CD4-positive, CD25-positive, alpha-beta regulatory T cell (primary cell): ENCODE data around the gene SGMS1. TPM values are rescaled to one million over a fixed set of nuclear protein-coding genes. Genes with fewer than 3 reads are reported as not detected.

ENCODE experiments used
- ATAC-seq, 2 donors: fragments of 150-1000 bp; cut with Tn5 transposase; one replicate each; pipeline ENCODE4 v1.10.0; 2021; ENCODE audit warnings: low read depth in 2 of 2, moderate number of reproducible peaks in 2 of 2, moderate library complexity in 1 of 2
- DNase-seq, 3 donors: peaks; one replicate each; pipeline versions ENCODE4 v3.0.0 to v3.0.0-alpha.2; 2012 to 2022; ENCODE audit warnings: mixed read lengths in 1 of 3
- H3K27ac ChIP-seq: one replicate; pipeline ENCODE4 v1.7.0; 2013; ENCODE audit warnings: mild to moderate bottlenecking, low read length; ENCODE audit not compliant: insufficient read depth, poor library complexity, severe bottlenecking
- H3K27me3 ChIP-seq: one replicate; pipeline ENCODE4 v1.7.0; 2013; ENCODE audit warnings: low read length; ENCODE audit not compliant: control insufficient read depth, insufficient read depth
- H3K36me3 ChIP-seq: one replicate; pipeline ENCODE4 v1.7.0; 2013; ENCODE audit warnings: mild to moderate bottlenecking, low read length, moderate library complexity; ENCODE audit not compliant: control insufficient read depth, insufficient read depth
- H3K4me1 ChIP-seq: 2 replicates; pipeline ENCODE4 v1.7.0; 2013; ENCODE audit warnings: mild to moderate bottlenecking, low read length; ENCODE audit not compliant: insufficient read depth, control insufficient read depth, poor library complexity, severe bottlenecking
- H3K4me3 ChIP-seq: one replicate; pipeline ENCODE4 v1.7.0; 2013; ENCODE audit warnings: low read depth, mild to moderate bottlenecking, low read length, moderate library complexity
- H3K9me3 ChIP-seq, 2 experiments: 1 replicate in 1 of 2; 2 replicates in 1 of 2; pipeline ENCODE4 v1.7.0; 2013; ENCODE audit warnings: low read length in 2 of 2, mild to moderate bottlenecking in 1 of 2, moderate library complexity in 1 of 2; ENCODE audit not compliant: control insufficient read depth in 2 of 2
- H3K27ac Mint-ChIP-seq, 3 donors: one replicate each; pipeline ENCODE4 v1.8.0; 2020 to 2022; ENCODE audit warnings: mild to moderate bottlenecking in 3 of 3, mixed read lengths in 3 of 3, moderate library complexity in 2 of 3
- H3K27me3 Mint-ChIP-seq: one replicate; pipeline ENCODE4 v1.8.0; 2022; ENCODE audit warnings: mild to moderate bottlenecking, mixed read lengths
- H3K36me3 Mint-ChIP-seq: one replicate; pipeline ENCODE4 v1.8.0; 2020; ENCODE audit warnings: mixed read lengths
- H3K4me1 Mint-ChIP-seq, 4 donors: one replicate each; pipeline ENCODE4 v1.8.0; 2020 to 2022; ENCODE audit warnings: mixed read lengths in 4 of 4, mild to moderate bottlenecking in 1 of 4
- H3K4me3 Mint-ChIP-seq, 4 donors: one replicate each; pipeline ENCODE4 v1.8.0; 2020 to 2022; ENCODE audit warnings: mild to moderate bottlenecking in 4 of 4, mixed read lengths in 4 of 4, moderate library complexity in 3 of 4
- H3K9me3 Mint-ChIP-seq, 7 donors: one replicate each; pipeline ENCODE4 v1.8.0; 2020 to 2022; ENCODE audit warnings: mixed read lengths in 7 of 7, mild to moderate bottlenecking in 3 of 7, moderate library complexity in 2 of 7
- polyA plus RNA-seq, 4 donors: library from polyadenylated mRNA; unstranded; fragments of 300-500 nt; fragmentation: Illumina TruSeq; gene quantifications; one replicate each; pipeline ENCODE4 v1.2.3, GENCODE V29; 2021
- total RNA-seq: library from RNA; stranded (reverse); gene quantifications from one replicate; pipeline ENCODE4 v1.2.3, GENCODE V29; 2022

SGMS1 gene
- total and polyA plus RNA-seq, 5 donors from 2014 or later = 25.7 to 241 (median 33.0) TPM

- H3K9me3 Mint-ChIP-seq = peaks cover 0 to 9% (median 0%) of the 10 kb centered on the region in 7 donors
- ATAC-seq (no peak), DNase-seq (no peak)
- H3K27ac Mint-ChIP-seq = peak overlapping the region in 1 of 3 donors; percentile 6
- H3K27me3 ChIP-seq = no peaks in the 10 kb centered on the region
- H3K4me3 ChIP-seq = no peak overlapping the region
- H3K4me1 ChIP-seq = peaks cover 45% of the 10 kb centered on the region
- H3K4me3 Mint-ChIP-seq = no peak overlapping the region
- no peaks in the 10 kb centered on the region for H3K27me3 Mint-ChIP-seq
- peaks cover 76 to 94% (median 84%) of the 10 kb centered on the region in 4 donors for H3K4me1 Mint-ChIP-seq
- H3K27ac ChIP-seq = no peak overlapping the region
- H3K36me3 ChIP-seq = no peaks in the 10 kb centered on the region
- H3K36me3 Mint-ChIP-seq = peaks cover 14% of the 10 kb centered on the region
- no peaks in the 10 kb centered on the region for H3K9me3 ChIP-seq
Observed at GRCh38 chr10:50577681-50578350, 45.9 kb downstream of the SGMS1 start.

GRCh38 chr10:50577010-50577409 lies 46.7 kb downstream of the SGMS1 start:
- no peaks in the 10 kb centered on the region for H3K27me3 Mint-ChIP-seq
- Histone ChIP-seq H3K4me3 (no peak overlapping the region), H3K27me3 (no peaks in the 10 kb centered on the region), H3K4me1 (peaks cover 46% of the 10 kb centered on the region), H3K36me3 (no peaks in the 10 kb centered on the region), H3K27ac (no peak overlapping the region), H3K9me3 (no peaks in the 10 kb centered on the region)
- H3K36me3 Mint-ChIP-seq = peaks cover 14% of the 10 kb centered on the region
- ATAC-seq = no peak
- H3K9me3 Mint-ChIP-seq = peaks cover 0 to 10% (median 0%) of the 10 kb centered on the region in 7 donors
- peaks cover 78 to 94% (median 85%) of the 10 kb centered on the region in 4 donors for H3K4me1 Mint-ChIP-seq
- H3K4me3 Mint-ChIP-seq = no peak overlapping the region
- no peak overlapping the region for H3K27ac Mint-ChIP-seq
- no peak for DNase-seq

GRCh38 chr10:50576245-50576815 lies 47.4 kb downstream of the SGMS1 start:
- Mint-ChIP-seq H3K4me3 (no peak overlapping the region), H3K36me3 (peaks cover 14% of the 10 kb centered on the region), H3K27me3 (no peaks in the 10 kb centered on the region), H3K4me1 (peaks cover 71 to 92% (median 83%) of the 10 kb centered on the region in 4 donors), H3K9me3 (peaks cover 0 to 10% (median 0%) of the 10 kb centered on the region in 7 donors), H3K27ac (peak overlapping the region in 1 of 3 donors; percentile 59)
- Histone ChIP-seq H3K36me3 (no peaks in the 10 kb centered on the region), H3K4me1 (peaks cover 39% of the 10 kb centered on the region), H3K9me3 (no peaks in the 10 kb centered on the region), H3K27me3 (no peaks in the 10 kb centered on the region), H3K4me3 (no peak overlapping the region), H3K27ac (no peak overlapping the region)
- ATAC-seq (no peak), DNase-seq (no peak)

- Mint-ChIP-seq H3K4me1 (peaks cover 64 to 88% (median 76%) of the 10 kb centered on the region in 4 donors), H3K27ac (peak overlapping the region in 1 of 3 donors; percentile 59), H3K4me3 (no peak overlapping the region), H3K36me3 (peaks cover 14% of the 10 kb centered on the region), H3K27me3 (no peaks in the 10 kb centered on the region), H3K9me3 (peaks cover 0 to 10% (median 0%) of the 10 kb centered on the region in 7 donors)
- no peaks in the 10 kb centered on the region for H3K36me3 ChIP-seq
- H3K4me1 ChIP-seq = peaks cover 32% of the 10 kb centered on the region
- no peaks in the 10 kb centered on the region for H3K27me3 ChIP-seq
- no peak overlapping the region for H3K4me3 ChIP-seq
- H3K27ac ChIP-seq = no peak overlapping the region
- DNase-seq (no peak), ATAC-seq (no peak)
- no peaks in the 10 kb centered on the region for H3K9me3 ChIP-seq
Observed at GRCh38 chr10:50575477-50576244, 48.1 kb downstream of the SGMS1 start.

GRCh38 chr10:50574931-50575330 lies 48.8 kb downstream of the SGMS1 start:
- ATAC-seq (no peak), DNase-seq (no peak)
- no peaks in the 10 kb centered on the region for H3K9me3 ChIP-seq
- H3K27me3 ChIP-seq = no peaks in the 10 kb centered on the region
- no peak overlapping the region for H3K4me3 ChIP-seq
- no peaks in the 10 kb centered on the region for H3K36me3 ChIP-seq
- Mint-ChIP-seq H3K27ac (peak overlapping the region in 1 of 3 donors; percentile 25), H3K27me3 (no peaks in the 10 kb centered on the region), H3K9me3 (peaks cover 0 to 10% (median 0%) of the 10 kb centered on the region in 7 donors), H3K36me3 (peaks cover 8% of the 10 kb centered on the region), H3K4me1 (peaks cover 62 to 82% (median 75%) of the 10 kb centered on the region in 4 donors), H3K4me3 (no peak overlapping the region)
- H3K4me1 ChIP-seq = peaks cover 28% of the 10 kb centered on the region
- no peak overlapping the region for H3K27ac ChIP-seq

- Histone ChIP-seq H3K4me3 (no peak overlapping the region), H3K27ac (no peak overlapping the region), H3K36me3 (no peaks in the 10 kb centered on the region), H3K9me3 (no peaks in the 10 kb centered on the region), H3K4me1 (peaks cover 28% of the 10 kb centered on the region), H3K27me3 (no peaks in the 10 kb centered on the region)
- Mint-ChIP-seq H3K27me3 (no peaks in the 10 kb centered on the region), H3K9me3 (peaks cover 0 to 10% (median 0%) of the 10 kb centered on the region in 7 donors), H3K4me1 (peaks cover 58 to 80% (median 72%) of the 10 kb centered on the region in 4 donors), H3K4me3 (no peak overlapping the region), H3K36me3 (peaks cover 2% of the 10 kb centered on the region), H3K27ac (peak overlapping the region in 1 of 3 donors; percentile 25)
- DNase-seq (no peak), ATAC-seq (no peak)
Observed at GRCh38 chr10:50574305-50574704, 49.5 kb downstream of the SGMS1 start.

- Mint-ChIP-seq H3K27ac (peak overlapping the region in 1 of 3 donors; percentile 28), H3K4me1 (peaks cover 36 to 63% (median 56%) of the 10 kb centered on the region in 4 donors)
- ATAC-seq = no peak
Observed at GRCh38 chr10:50572017-50572491, 51.7 kb downstream of the SGMS1 start.

More at GRCh38 chr10:50572017-50572491, 51.7 kb downstream of the SGMS1 start:
- Histone ChIP-seq H3K27ac (no peak overlapping the region), H3K4me1 (peaks cover 13% of the 10 kb centered on the region), H3K27me3 (no peaks in the 10 kb centered on the region), H3K9me3 (no peaks in the 10 kb centered on the region), H3K36me3 (no peaks in the 10 kb centered on the region), H3K4me3 (no peak overlapping the region)
- Mint-ChIP-seq H3K36me3 (peaks cover 8% of the 10 kb centered on the region), H3K27me3 (no peaks in the 10 kb centered on the region), H3K9me3 (peaks cover 0 to 10% (median 0%) of the 10 kb centered on the region in 7 donors), H3K4me3 (no peak overlapping the region)
- no peak for DNase-seq
